GM12865 (cell line): ENCODE measurements around the gene RBM8A.
A peak's percentile ranks its signal among the peaks of the same experiment; 100 is the strongest.

Source experiments
- DNase-seq: peaks from one replicate; pipeline ENCODE4 v3.0.0; 2010; ENCODE audit warnings: low read depth
- H3K4me3 ChIP-seq: 2 replicates; pipeline ENCODE4 v1.5.1; 2011; ENCODE audit warnings: mild to moderate bottlenecking, low read depth, low read length, control low read depth
- TF ChIP-seq, protein P1 (sequence below): IDR thresholded peaks from 2 replicates; pipeline ENCODE4 v1.5.1; 2011; ENCODE audit warnings: low read length, control low read depth, low read depth, inconsistent platforms; ENCODE audit not compliant: insufficient read depth; ENCODE audit errors: missing control alignments

Gene RBM8A

DNA sequence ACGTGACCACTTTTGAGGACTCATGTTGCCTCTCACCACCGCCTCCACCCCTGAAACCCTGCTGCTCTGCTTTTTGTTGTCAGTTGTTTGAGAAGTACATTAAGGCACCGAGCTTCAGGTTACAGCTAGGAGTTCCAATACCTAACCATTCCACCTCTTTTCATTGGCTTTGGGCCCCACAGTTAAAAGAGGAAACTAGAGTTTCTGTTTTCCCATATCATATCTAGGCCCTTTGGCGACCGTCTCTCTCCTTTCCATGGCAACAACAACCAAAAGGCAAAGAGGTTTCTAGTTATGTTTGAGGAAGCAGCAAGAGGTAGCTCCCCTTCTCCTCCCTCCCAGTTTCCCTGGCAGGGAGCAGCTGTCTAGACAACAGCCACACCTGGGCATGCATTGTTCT is 47.5 kb downstream of the RBM8A start:
- DNase-seq, result no peak
- no peak overlapping the region for H3K4me3 ChIP-seq
- TF ChIP-seq, protein P1, sequence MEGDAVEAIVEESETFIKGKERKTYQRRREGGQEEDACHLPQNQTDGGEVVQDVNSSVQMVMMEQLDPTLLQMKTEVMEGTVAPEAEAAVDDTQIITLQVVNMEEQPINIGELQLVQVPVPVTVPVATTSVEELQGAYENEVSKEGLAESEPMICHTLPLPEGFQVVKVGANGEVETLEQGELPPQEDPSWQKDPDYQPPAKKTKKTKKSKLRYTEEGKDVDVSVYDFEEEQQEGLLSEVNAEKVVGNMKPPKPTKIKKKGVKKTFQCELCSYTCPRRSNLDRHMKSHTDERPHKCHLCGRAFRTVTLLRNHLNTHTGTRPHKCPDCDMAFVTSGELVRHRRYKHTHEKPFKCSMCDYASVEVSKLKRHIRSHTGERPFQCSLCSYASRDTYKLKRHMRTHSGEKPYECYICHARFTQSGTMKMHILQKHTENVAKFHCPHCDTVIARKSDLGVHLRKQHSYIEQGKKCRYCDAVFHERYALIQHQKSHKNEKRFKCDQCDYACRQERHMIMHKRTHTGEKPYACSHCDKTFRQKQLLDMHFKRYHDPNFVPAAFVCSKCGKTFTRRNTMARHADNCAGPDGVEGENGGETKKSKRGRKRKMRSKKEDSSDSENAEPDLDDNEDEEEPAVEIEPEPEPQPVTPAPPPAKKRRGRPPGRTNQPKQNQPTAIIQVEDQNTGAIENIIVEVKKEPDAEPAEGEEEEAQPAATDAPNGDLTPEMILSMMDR, result no peak

DNA sequence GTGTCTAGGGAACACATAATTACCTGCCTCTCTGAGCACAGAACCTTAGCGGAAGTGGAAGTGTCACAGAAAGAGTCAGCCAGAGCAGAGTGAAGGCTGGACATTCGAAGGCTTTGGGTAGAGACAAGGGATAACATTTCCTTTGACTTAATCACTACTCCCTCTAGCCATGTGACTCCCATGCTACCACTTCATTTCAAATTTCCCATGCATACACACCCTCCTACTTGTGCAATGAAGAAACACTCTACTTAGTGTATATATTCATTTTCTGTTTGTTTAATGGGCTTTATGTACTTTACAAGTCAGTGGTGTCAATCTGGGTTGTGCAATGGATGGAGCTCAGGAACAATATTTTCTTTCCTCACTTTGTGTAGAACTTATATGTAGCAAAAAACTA is 48.6 kb downstream of the RBM8A start:
- no peak overlapping the region for H3K4me3 ChIP-seq
- TF ChIP-seq, protein P1, result no peak
- DNase-seq, result no peak

DNA sequence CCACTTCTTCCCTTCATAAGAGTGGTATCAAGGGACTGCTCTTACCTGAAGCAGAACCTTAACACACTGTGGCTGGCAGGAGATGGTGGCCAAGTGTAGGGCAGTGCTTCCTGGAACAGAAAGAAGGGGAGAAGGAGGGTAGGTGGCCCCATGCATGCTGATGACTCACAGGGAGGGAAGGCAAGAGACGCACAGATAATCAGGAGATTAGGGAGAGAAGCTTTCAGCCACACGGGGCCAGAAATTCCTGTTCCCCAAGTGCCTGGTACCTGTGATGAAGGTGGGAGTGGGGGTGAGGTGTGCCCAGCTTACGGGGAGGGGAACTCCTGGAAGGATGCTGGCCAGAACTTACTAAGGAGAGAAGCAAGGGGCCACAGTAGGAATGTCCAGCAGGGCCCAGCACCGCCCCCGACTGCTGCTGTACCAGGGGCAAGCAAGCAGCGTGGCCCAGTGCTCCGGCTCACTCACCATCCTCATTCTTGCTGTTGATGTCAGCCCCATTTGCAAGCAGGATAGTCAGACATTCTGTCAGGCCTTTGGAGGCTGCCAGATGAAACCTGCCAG is 49.3 kb downstream of the RBM8A start:
- DNase-seq, result no peak
- no peak overlapping the region for H3K4me3 ChIP-seq
- TF ChIP-seq, protein P1, result no peak

DNA sequence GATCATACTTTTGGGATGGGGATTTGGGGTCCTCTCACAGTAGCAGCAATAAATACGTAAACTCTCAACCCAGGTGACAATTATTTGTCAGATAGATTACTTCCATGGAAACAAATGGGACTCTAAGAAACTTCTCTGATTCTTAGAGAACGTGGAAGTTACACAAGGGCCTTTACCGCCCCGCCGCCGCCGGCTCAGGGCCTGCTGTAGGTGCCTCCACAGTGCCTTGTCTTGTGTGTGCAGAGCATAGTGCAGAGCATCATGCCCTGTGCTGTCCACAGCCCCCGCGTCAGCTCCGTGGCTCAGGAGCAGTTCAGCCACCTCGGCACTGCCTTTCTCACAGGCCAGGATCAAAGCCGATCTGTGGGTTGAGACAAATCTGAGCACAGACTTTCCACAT is 52.6 kb downstream of the RBM8A start:
- H3K4me3 ChIP-seq, result no peak overlapping the region
- TF ChIP-seq, protein P1, result no peak
- no peak for DNase-seq

DNA sequence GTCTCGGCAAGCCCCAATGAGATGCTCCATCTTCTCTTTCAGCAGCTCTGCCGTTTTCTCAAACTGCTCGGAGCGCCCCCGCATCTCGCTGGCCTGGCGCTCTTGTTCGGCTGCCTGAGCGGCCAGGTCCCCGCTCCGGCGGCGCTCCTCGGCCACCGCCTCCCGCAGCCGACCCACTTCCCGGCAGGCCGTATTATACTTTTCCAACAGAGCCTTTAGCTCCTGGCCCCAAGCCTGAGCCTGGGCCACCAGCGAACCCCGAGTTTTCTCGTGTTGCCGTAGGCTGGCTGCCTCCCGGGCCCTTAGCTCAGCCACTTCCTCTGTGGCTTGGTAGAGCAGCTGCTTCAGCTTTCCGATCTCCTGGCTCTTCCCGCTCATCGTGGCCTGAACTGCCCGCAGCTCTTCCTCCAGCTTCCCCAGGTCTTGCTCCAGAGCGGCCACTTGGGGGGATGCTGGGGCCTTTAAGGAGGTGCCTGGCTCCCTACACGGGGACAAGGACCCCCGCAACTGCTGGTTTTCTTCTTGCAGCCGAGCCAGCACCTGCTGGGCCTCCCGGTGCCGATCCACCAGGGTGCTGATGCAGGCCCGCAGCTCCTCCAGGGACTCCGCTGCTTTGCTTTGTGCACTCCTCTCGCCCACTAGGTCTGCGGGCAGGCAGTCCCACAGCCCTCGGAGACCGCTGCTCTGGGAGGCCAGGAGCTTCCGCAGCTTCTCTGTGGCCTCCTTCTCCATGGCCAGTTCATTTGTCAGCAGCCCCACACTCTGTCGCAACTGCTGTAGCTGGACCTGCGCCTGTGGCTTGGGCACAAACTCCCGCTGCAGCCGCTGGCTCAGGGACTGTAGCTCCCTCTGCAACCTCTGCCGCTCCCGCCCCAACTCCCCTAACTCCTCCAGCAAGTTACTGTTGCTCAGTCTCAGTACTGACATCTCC is 55.0 kb downstream of the RBM8A start:
- peak; percentile 25 for DNase-seq
- TF ChIP-seq, protein P1, result no peak
- peak overlapping the region; percentile 28 for H3K4me3 ChIP-seq
